Right lobe of liver (tissue), 4 donors: ENCODE results near the gene STKLD1.

Source experiments
- POLR2A ChIP-seq: fragments of 450-650 bp; IDR thresholded peaks from one replicate; pipeline ENCODE4 v1.6.1; 2017; ENCODE audit warnings: antibody characterized with exemption, mild to moderate bottlenecking
- TF ChIP-seq, protein P1 (sequence below), 4 donors: fragments of 200-600 bp in 3 of 4; fragments of 450-650 bp in 1 of 4; IDR thresholded peaks; one replicate each; pipeline versions ENCODE4 v1.5.1 to v1.8.0; 2016 to 2022; ENCODE audit warnings: antibody characterized with exemption in 4 of 4, mild to moderate bottlenecking in 2 of 4
- donor health status: DM: no; HTN: no; CAD: no.
- donor health status: DM: no; HTN: no; CAD: no.
- donor health status: DM: no; HTN: yes; CAD: no.

- no peak for TF ChIP-seq POLR2A
- TF ChIP-seq, protein P1, sequence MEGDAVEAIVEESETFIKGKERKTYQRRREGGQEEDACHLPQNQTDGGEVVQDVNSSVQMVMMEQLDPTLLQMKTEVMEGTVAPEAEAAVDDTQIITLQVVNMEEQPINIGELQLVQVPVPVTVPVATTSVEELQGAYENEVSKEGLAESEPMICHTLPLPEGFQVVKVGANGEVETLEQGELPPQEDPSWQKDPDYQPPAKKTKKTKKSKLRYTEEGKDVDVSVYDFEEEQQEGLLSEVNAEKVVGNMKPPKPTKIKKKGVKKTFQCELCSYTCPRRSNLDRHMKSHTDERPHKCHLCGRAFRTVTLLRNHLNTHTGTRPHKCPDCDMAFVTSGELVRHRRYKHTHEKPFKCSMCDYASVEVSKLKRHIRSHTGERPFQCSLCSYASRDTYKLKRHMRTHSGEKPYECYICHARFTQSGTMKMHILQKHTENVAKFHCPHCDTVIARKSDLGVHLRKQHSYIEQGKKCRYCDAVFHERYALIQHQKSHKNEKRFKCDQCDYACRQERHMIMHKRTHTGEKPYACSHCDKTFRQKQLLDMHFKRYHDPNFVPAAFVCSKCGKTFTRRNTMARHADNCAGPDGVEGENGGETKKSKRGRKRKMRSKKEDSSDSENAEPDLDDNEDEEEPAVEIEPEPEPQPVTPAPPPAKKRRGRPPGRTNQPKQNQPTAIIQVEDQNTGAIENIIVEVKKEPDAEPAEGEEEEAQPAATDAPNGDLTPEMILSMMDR (IDR thresholded peaks at IDR 0.05): no peak
These were observed 77.5 kb downstream of the STKLD1 start for GRCh38 chr9:133453651-133454050.
